NCI-H510A (cell line): ENCODE data around the gene MT1M.
"Not testable (repeated sequence)": the region's sequence is repeated elsewhere in the genome, so short reads cannot be mapped to it uniquely, and the experiment has no call there.

ENCODE experiments used
- DNase-seq: peaks from one replicate; lab custom pipeline; 2025; lab: John Stamatoyannopoulos, UW

MT1M gene

GRCh38 chr16:56649820-56650219 is 17.4 kb downstream of the MT1M start:
- DNase-seq = no peak

DNA sequence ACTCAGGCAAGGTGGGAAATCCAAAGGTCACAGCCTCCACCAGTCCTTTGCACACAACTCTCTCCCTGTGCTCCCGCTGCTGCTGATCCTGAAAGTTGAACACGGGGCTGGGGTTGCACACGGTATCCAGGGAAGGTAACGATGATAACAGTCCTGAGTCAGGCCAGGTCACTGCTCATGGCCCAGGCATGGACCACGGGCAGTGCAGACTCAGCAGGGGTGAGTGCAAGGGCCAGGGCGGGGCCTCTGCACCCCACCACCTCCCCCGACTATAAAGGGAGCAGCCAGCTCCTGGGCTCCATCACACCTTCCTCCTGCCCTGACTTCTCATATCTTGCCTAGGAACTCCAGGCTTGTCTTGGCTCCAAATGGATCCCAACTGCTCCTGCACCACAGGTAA is 19.1 kb downstream of the MT1M start, which contains the start of gene MT1B:
TSS of gene MT1B (plus strand) at position 301 of the 400 bp plus-strand sequence. CDS start at position 369, 68 bp downstream.
- DNase-seq = no peak

DNA sequence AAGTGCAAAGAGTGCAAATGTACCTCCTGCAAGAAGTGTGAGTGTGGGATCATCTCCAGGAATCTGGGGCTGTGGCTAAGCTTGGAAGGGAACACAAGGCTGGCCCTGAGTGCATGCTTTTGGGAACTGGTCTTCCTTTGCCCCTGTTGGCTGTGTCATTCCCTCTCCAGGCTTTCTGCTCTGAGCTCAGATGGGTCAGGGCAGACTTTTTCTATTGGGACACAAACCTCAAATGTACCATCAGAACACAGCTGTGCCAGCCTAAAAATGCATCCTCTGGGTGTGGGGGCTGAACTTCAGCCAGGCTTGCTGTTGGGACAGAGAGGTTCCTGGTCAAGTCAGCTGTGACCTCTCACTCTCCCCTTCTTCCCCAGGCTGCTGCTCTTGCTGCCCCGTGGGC is 20.1 kb downstream of the MT1M start:
- no peak for DNase-seq

DNA sequence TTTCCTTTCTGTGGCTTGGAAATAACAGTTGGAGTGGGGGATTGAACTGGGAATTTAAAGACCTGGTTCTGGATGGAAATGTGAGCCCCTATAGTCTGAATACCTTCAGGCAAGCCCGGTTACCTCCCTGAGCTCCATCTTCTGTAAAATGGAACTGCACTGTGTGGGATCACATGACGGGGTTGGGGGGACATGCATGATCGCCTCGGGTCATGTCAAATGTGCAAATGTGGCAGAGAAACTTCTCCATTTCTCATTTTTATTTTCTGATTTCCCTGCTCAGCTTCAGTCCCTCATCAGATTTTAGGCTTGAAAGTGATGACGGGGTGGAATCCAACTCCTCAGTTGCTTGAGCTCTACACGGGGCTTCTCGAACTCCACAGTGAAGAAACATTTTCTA is 20.8 kb downstream of the MT1M start:
- DNase-seq = no peak

GRCh38 chr16:56657555-56658326 is 25.3 kb downstream of the MT1M start, which contains the start of gene MT1F:
Gene MT1F (plus strand): TSS chr16:56657959. CDS start chr16:56658059, 100 bp downstream.
- peak; percentile 86 for DNase-seq

DNA sequence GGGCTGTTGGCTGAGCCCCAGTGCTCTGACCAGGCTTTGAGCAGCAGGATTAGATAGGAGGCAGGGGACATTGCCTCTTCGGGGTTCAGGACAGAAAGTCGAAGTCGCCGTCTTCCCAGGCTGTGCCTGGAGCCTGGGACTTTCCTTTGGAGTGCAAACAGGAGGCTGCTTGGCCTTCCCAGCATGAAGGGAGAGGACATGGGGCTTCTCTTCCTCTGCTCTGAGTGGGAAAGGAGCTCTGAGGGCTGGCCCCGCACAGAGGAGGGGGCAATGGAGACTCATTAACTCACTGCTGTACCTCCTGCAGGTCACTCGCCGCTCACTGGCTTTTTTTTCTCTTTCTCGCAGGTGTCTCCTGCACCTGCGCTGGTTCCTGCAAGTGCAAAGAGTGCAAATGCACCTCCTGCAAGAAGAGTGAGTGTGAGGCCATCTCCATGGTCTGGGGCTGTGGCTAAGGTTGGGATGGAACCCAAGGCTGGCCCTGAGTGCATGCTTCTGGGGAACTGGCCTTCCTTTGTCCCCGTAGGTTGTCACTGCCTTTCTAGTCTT is 25.9 kb downstream of the MT1M start:
- DNase-seq = no peak

GRCh38 chr16:56662357-56663354 is 30.2 kb downstream of the MT1M start:
- DNase-seq = no peak

GRCh38 chr16:56664506-56664905 is 32.0 kb downstream of the MT1M start:
- DNase-seq = no peak

DNA sequence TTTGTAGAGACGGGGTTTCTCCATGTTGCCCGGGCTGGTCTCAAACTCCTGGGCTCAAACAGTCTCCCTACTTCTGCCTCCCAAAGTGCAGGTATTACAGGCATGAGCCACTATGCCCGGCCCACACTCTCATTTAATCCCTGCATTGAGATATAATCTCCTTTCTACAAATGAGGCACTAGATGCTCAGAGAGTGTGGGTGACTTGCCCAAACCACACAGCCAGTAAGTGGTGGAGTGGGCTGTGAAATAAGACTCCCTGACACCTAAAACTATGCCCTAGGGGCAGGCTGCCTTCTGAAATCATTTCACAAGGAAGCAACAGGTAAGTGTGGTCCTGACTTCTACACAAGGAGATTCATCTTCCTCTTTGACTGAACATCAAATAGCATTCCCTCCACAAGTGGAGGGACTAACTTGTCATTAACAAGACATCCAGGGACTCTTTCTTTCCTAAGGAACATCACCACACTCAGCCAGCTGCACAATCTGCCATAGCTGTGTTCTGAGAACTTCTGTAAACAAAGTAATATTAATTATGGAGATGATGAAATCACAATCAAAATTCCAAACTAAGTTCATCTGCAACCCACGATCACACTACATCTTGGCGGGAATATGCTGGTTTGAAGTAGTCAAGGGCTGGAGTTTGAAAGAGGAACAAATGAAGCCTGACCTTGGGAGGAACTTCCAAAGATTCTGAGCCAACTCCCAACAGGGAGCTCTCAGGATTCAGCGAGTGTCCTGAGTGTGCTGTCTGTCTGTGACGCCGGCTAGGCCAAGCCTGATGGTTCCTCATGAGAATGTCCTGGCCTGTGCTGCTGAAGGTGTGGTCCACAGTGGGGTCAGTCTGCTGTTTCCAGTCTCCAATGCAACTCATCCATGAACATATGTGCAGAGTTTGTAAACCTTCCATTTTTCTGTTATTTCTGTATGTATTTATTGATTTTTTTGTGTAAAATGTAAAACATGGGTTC is 33.1 kb downstream of the MT1M start:
- DNase-seq = not testable (repeated sequence)

GRCh38 chr16:56667581-56668571 is 35.4 kb downstream of the MT1M start, which contains the start of gene MT1G:
Gene MT1G (minus strand): TSS chr16:56668065. CDS start chr16:56667993, 72 bp downstream.
- DNase-seq = peak; percentile 65

GRCh38 chr16:56669005-56669839 is 36.8 kb downstream of the MT1M start, which contains the start of gene MT1H:
Gene MT1H (plus strand): TSS chr16:56669814. CDS start chr16:56669885, 71 bp downstream.
- no peak for DNase-seq

- no peak for DNase-seq
These were observed 37.6 kb downstream of the MT1M start for GRCh38 chr16:56669840-56670619.

DNA sequence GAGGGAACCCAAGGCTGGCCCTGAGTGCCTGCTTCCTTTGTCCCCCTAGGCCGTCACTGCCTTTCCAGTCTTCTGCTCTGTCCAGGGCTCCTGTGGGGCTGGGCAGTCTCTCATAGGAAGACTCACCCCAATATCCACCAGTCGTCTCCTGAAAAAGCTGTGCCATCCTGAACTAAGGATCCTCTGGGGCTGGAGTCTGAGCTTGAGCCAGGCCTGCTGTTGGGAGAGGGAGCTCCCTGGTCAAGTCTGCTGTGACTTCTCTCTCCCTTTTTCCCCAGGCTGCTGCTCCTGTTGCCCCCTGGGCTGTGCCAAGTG is 38.1 kb downstream of the MT1M start:
- DNase-seq = no peak

DNA sequence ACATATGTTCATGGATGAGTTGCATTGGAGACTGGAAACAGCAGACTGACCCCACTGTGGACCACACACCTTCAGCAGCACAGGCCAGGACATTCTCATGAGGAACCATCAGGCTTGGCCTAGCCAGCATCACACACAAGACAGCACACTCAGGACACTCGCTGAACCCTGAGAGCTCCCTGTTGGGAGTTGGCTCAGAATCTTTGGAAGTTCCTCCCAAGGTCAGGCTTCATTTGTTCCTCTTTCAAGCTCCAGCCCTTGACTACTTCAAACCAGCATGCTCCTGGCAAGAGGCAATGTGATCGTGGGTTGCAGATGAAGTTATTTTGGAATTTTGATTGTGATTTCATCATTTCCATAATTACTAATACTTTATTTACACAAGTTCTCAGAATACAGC is 39.2 kb downstream of the MT1M start:
- not testable (repeated sequence) for DNase-seq

DNA sequence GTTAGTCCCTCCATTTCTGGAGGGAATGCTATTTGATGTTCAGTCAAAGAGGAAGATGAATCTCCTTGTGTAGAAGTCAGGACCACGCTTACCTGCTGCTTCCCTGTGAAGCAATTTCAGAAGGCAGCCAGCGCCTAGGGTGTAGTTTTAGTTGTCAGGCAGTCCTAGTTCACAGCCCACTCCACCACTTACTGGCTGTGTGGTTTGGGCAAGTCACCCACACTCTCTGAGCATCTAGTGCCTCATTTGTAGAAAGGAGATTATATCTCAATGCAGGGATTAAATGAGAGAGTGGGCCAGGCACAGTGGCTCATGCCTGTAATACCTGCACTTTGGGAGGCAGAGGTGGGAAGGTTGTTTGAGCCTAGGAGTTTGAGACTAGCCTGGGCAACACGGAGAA is 39.7 kb downstream of the MT1M start:
- DNase-seq = not testable (repeated sequence)

DNA sequence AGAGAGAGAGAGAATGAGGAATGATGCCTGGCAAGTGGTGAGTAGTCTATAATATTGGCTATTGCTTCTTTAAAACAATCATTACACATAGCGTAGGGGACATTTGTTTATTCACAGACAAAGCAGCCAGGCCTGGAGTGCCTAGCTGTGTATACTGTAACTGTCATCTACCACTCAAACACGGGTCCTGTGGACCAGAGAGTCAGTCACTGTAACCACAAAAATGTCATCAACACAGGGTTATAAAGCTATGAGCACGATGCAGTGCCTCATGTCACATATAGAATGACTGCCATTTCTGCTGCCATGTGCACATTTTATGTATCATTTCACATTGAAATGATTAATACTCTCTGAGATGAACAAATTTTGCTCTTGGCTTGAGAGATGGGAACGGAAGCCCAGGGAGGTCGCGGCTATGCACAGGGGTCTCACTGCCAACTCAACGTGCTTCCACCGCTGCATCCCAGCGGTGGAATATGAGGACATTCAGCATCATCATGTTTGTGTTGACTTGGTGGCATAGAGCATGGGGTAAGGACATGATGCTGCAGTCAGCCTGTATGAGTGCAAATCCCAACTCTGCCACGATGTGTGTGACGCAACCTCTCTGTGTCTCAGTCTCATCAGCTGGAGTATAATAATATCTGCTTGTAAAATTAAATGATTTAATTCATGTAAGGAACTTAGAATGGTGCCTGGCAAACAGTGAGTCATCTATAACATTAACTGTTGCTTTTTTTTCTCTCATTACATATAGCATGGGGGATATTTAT is 40.5 kb downstream of the MT1M start:
- no peak for DNase-seq

- no peak for DNase-seq
These were observed 41.5 kb downstream of the MT1M start for GRCh38 chr16:56673921-56674320.
